GM10248 (cell line): Measurements from ENCODE around the gene GIT2.

Experiments used
- CTCF ChIA-PET: fragments of 300-600 bp; sonication (Branson Sonifier 250); formaldehyde crosslinking; extraction: SDS; loops from one replicate; lab custom pipeline; 2021; ENCODE audit warnings: antibody characterized with exemption; lab: Yijun Ruan, JAX
- POLR2A ChIA-PET: fragments of 350-650 bp; sonication (Branson Sonifier 250); formaldehyde crosslinking; extraction: SDS; loops from one replicate; lab custom pipeline; 2020; ENCODE audit warnings: antibody characterized with exemption; lab: Yijun Ruan, JAX
- DNase-seq: peaks from one replicate; pipeline ENCODE4 v3.0.0; 2012; ENCODE audit errors: extremely low spot score
- TF ChIP-seq, protein P1 (sequence below): IDR thresholded peaks from 2 replicates; pipeline ENCODE4 v1.5.1; 2012; ENCODE audit warnings: mild to moderate bottlenecking, low read depth; ENCODE audit errors: extremely low read depth, missing control alignments, control extremely low read depth

The GIT2 gene

DNA sequence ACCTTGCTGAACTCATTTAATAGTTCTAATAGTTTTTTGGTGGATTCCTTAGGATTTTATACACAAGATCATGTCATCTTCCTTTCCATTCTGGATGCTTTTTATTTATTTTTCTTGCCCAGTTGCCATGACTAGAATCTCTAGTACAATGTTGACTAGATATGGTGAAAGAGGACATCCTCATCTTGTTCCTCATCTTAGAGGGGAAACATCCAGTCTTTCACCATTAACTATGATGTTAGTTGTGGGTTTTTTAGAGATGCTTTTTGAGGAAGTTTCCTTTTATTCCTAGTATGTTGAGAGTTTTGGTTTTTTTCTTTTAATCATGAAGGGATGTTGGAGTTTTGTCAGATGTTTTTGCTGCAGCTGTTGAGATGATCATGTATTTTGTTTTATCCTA, 11.7 kb upstream of the GIT2 start:
- ChIA-PET POLR2A (no interaction called here), CTCF (no interaction called here)
- TF ChIP-seq, protein P1, sequence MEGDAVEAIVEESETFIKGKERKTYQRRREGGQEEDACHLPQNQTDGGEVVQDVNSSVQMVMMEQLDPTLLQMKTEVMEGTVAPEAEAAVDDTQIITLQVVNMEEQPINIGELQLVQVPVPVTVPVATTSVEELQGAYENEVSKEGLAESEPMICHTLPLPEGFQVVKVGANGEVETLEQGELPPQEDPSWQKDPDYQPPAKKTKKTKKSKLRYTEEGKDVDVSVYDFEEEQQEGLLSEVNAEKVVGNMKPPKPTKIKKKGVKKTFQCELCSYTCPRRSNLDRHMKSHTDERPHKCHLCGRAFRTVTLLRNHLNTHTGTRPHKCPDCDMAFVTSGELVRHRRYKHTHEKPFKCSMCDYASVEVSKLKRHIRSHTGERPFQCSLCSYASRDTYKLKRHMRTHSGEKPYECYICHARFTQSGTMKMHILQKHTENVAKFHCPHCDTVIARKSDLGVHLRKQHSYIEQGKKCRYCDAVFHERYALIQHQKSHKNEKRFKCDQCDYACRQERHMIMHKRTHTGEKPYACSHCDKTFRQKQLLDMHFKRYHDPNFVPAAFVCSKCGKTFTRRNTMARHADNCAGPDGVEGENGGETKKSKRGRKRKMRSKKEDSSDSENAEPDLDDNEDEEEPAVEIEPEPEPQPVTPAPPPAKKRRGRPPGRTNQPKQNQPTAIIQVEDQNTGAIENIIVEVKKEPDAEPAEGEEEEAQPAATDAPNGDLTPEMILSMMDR, result no peak
- DNase-seq, result no peak

DNA sequence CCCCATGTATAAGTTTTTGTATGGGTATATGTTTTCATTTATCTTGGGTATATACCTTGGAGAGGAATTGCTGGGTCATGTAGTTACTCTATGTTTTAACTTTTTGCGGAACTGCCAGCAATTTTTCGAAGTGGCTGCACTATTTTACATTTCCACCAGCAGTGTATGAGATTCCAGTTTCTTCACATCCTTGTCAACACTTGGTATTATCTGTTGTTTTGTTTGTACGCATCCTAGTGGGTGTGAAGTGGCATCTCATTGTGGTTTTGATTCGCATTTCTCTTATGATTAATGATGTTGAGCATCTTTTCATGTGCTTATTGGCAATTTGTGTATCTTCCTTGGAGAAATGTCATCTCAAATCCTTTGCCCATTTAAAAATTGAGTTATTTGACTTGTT, 9.9 kb upstream of the GIT2 start:
- ChIA-PET POLR2A (no interaction called here), CTCF (no interaction called here)
- no peak for DNase-seq
- TF ChIP-seq, protein P1, result no peak

DNA sequence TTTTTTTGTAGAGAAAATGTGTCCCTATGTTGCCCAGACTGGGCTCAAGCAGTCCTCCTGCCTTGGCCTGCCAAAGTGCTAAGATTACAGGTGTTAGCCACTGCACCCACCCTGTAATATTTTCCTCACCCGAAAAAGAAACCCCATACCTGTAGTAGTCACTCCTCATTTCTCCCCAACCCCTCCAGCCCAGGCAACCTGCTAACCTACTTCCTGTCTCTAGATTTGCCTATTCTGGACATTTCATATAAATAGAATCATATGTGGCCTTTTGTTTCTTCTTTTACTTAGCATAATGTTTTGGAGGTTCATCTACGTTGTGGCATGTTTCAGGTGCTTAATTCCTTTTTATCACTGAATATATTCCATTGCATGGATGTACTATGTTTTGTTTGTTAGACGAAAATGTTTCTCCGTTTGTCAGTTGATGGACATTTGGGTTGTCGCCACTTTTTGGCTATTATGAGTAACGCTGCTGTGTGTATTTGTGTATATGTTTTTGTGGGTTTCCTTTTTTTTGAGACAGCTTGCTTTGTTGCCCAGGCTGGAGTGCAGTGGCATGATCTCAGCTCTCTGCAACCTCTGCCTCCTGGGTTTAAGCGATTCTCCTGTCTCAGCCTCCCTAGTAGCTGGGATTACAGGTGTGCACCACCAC, 9.3 kb upstream of the GIT2 start:
- POLR2A ChIA-PET, result no interaction called here
- CTCF ChIA-PET, result interaction anchor here (1.7 kb wide), 1 partner anchor 17 kb away, joined by 6 read pairs; no protein-coding TSS in a partner anchor

DNA sequence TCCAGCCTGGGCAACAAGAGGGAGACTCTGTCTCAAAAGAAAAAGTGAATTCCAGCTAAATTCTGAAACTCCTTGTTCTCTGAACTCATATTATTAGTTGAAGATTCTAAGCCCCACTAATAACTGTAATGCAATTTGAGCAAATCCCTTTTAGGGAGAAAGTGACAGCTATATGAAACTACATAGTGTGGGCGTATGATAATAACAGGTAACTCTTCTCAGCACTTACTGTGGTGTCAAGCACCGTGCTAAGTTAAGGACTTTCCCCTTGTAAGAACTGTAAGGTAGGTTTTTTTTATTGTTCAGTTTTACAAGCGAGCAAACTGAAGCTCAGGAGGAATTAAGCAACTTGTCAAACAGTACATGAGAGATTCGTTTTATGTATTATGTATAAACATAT, 8.4 kb upstream of the GIT2 start:
- ChIA-PET POLR2A (no interaction called here), CTCF (interaction anchor here (1.0 to 1.8 kb wide), 3 partner anchors 10 to 427 kb away, joined by 3 to 6 read pairs (median 5); no protein-coding TSS in a partner anchor)
- peak; percentile 61 for DNase-seq
- TF ChIP-seq, protein P1, result no peak

More for the DNA sequence above, 9.3 kb upstream of the GIT2 start:
- no peak for DNase-seq
- TF ChIP-seq, protein P1, result no peak

DNA sequence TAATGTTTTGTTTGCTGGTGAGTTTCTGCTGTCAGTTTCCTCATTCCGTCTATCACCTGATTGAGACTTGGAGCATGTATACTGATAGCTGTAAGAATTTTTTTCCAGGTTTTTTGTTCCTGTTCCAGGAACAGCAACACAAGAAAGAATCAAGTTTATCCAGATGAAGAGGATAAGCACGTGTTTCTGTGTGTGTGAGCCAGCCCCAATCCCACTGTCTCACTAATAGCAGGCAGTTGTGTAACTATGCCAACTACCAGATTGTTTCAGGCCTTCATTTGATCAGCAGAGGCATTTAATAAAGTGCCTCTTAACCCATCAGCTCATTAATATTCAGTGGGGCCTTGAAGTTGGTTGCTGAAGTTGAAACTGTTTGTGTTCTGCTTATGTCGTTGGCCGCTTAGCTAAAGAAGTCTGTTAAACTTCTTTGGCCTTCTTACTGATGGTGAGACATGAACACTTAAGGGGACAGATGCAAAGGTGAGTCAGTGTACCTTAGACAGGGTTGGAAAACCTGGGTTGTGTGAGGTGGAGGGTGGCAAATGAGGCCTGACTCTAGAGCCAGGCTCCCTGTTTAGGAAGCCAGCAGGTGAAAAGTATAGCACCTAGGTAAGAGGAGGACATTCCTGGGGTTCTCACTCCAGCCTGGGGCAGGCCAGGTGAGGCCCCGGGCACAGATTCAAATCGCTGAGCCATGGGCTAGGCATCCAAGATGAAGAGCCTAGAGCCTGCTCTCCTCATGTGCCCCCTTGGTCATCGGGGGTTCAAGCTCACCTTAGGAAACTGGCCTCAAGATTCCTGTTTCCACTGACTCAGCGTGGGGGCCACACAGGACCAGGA, 6.7 kb upstream of the GIT2 start:
- TF ChIP-seq, protein P1, result no peak
- ChIA-PET POLR2A (no interaction called here), CTCF (interaction anchor here (1.4 to 2.1 kb wide), 3 partner anchors 8 to 18 kb away, joined by 3 to 5 read pairs (median 5); no protein-coding TSS in a partner anchor)
- DNase-seq, result no peak

DNA sequence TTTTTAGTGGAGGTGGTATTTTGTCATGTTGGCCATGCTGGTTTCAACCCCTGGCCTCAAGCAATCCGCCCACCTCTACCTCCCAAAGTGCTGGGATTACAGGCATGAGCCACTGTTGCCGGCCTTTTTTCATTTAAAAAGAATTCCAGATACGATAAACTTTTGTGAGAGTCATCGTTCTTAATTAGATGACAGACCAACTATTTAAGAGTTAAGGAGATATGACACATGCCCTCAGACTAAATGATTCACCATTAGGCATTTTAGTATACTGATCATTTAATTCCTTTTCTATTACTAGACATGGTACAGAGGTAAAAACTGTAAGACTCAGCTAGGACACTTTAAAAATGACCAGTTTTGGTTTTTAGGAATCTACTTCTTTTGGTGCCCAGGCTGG, 5.4 kb upstream of the GIT2 start:
- DNase-seq, result no peak
- POLR2A ChIA-PET, result no interaction called here
- TF ChIP-seq, protein P1, result no peak
- CTCF ChIA-PET, result interaction anchor here (1.4 to 2.1 kb wide), 2 partner anchors 9 to 17 kb away, joined by 3 to 5 read pairs; no protein-coding TSS in a partner anchor
